Right kidney (tissue), 9 donors: ENCODE data around the gene NFYA.

Experiments
- DNase-seq: peaks from one replicate; pipeline ENCODE4 v3.0.0-alpha.2; 2016
- long read RNA-seq, 8 donors: transcript quantifications; one replicate each; lab custom pipeline, GENCODE V29; 2026

The NFYA gene
- long read RNA-seq, donor 1, partial matches to known transcripts, result 0 of 2 reads
- long read RNA-seq, donor 1, other reads (novel, unspliced or antisense), result 0 of 2 reads
- long read RNA-seq, donor 2, partial matches to known transcripts, result 0 of 2 reads
- long read RNA-seq, donor 2, other reads (novel, unspliced or antisense), result 0 of 2 reads
- long read RNA-seq, donor 3, partial matches to known transcripts, result 0 of 3 reads
- long read RNA-seq, donor 3, other reads (novel, unspliced or antisense), result 0 of 3 reads
- long read RNA-seq, donor 4, transcript NFYA-202 (9 exons, 1,660 nt), result major isoform, 5 of 11 reads
- long read RNA-seq, donor 4, partial matches to known transcripts, result 5 of 11 reads
- long read RNA-seq, donor 4, other reads (novel, unspliced or antisense), result 0 of 11 reads
- long read RNA-seq, donor 5, partial matches to known transcripts, result 5 of 6 reads
- long read RNA-seq, donor 5, other reads (novel, unspliced or antisense), result 0 of 6 reads
- long read RNA-seq, donor 6, partial matches to known transcripts, result 0 of 2 reads
- long read RNA-seq, donor 6, other reads (novel, unspliced or antisense), result 0 of 2 reads
- long read RNA-seq, donor 7, partial matches to known transcripts, result 5 of 8 reads
- long read RNA-seq, donor 7, other reads (novel, unspliced or antisense), result 0 of 8 reads
- long read RNA-seq, donor 8, partial matches to known transcripts, result 30 of 32 reads
- long read RNA-seq, donor 8, other reads (novel, unspliced or antisense), result 0 of 32 reads

DNA sequence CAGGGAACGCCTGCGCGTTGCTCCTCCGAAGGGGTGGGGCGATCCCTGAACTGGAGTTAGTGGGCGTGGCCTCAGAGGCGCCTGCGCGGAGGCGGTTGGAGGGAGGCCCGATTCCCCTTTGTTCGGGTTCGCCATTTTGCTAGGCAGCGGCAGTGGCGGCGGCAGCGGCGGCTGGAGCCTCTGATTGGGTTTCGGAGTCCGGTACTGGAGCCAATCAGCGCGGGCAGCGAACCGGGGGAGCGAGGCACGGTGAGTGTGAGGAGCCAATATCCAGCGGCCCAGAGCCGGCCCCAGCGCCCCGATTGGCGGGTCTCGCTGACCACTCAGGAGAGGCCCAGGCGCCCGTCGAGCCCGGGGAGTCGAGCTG lies at the start of gene NFYA:
TSS of gene NFYA (plus strand) at position 139 of the 367 bp plus-strand sequence. CDS start 6,116 bp downstream, outside the sequence.
- no peak for DNase-seq

DNA sequence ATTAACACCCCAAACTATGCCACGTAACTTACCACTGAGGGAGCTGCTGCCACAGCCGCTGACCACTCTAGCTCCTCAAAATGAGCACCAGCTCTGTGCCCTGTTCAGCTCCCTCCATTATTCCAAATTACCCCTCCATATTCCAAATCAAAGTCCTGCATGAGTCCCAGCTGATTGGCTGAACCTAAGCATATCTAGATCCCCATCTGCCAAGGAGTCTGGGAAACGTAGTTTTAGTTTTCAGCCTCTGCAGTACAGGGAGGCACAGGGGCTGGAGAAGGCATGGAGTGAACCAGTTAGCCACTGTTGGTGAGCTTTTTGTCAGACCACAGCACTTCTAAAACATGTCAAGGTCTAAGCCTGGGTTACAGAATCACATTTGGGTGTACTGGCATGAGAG lies 49.7 kb upstream of the NFYA start:
- DNase-seq, result no peak

DNA sequence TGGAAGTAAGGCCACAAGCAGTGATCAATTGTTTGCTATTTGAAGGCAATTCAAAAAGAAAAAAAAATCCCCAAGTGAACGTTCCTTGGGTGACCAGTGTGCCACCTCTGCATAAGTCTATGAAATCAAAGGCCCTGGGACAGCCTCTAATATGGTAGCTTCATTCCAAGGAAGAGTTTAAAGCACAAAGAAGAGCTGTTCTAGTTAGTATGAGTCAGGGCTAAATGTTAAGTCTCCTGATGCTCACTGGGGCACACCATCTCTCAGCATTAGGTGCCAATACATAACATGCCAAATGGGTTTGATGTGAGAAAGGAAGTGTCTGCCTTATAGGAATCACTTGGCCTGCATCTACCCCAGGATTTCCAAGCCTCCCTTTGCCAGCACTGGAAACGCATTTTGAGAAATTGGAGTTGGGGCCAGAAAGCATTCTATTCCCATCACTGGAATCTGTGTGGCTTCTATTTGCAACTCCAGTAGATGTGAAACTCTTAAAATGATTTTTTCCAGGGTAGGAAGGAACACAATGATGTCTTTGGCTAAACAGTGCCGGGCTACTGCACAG lies 46.7 kb upstream of the NFYA start:
- DNase-seq, result no peak

DNA sequence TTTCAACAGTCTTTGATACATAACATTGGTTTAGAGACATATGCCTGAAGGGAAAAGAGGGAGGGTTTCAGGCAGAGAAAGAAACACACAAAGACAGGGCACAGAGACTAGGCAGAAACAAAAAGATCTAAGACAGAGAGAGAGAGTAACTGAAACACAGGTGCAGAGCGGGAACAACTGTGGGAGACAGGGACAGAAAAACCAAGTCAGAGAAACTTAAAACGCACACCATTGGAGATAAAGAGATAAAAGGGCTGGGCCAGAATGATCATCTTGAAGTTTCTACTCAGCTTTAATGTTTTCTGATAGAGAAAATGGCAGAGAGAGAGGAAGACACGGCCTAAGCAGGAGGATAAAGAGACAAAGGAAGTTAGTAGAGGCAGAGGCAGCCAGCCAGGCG lies 45.5 kb upstream of the NFYA start:
- no peak for DNase-seq

DNA sequence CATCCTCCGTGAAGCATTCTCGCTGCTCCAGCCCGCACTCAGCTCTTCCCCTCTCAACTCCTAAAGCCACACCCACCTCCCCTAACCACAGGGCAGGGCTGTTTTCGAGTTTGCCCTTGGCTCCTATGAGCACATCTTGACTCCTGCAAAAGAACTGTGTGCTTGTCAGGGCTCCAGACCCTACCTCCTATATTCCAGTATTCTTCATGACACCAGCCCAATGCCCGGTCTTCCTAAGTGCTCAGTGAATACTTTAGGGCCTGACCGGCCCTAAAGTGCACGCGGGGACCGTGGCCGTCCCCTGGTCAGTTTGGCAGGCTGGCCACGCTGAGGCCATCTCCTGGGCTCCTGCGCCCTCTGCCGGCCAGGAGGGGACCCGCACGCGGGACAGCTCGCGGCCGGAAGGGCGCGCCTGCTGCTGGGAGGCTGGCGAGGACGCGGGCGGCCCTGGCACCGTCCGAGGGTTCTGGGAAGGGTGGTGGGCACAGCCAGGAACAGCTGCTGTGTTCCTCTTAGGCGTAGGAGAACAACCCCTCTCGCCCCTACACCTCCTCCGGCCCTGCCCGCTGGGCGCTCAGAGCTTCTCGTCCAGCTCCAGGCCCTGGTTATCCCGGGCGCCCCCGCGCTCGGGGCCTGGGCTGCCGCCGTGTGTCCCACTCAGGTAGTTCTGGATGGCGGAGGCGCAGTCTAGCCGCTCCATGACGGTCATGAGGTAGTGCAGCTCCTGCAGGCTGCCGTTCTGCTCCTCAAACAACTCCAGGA lies 44.8 kb upstream of the NFYA start:
- peak; percentile 99 for DNase-seq

DNA sequence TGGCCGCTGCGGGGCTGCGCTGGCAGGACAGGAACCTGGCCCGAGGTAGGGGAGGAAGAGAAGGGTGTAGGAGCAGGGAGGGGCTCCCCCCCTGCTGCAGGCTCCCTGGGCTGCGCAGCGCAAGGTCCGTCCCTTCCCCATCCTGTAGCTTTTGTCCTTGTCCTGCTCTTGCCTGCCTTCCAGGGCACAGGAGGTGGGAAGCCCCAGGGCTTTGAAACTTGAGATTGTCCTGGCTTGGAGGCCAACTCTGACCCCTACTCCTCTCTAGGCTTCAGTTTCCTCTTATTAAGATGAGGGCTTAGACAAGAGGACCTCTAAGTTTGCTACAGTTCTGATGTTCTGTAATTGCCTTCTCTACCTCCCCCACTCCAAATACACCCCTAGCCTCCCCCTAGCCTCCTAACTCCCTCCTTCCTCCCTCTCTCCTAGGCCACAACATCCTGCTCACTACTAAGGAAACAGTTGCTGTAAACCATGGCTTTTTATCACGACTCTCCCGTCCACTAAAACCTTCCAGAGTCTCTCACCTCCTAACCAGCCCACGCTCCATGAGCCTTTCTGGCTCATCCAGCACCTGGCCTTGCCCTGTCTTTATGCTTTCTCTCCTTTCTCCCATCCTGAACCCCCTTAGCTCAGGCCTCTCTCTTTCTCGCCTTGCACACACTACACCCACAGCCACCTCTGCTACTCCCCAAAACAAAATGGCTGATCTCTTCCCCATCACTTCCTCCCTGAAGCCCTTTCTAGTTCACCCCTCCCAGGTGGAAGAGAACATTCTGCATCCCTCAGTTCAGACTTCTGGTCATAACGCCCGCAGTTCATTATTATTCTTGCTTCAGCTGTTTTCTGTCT lies 44.0 kb upstream of the NFYA start:
- DNase-seq, result peak; percentile 49

DNA sequence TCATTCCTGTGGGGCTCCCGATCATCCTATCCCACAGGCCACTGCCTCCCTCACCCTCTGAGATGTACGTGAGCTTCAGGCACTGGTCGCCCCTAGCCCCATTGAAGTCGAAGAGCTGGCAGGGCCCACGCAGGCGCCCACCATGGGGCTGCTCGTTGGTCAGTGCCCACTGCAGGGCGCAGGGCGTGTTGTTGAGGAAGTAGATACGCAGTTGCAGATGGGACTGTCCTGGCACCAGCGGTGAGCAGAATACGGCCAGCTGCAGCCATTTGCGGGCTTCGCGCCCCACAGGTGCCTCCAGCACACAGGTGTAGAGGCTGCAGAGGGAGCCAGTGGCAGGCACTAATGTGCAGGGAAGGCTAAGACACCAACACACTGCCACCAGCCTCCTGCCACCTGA lies 39.9 kb upstream of the NFYA start:
- DNase-seq, result no peak

DNA sequence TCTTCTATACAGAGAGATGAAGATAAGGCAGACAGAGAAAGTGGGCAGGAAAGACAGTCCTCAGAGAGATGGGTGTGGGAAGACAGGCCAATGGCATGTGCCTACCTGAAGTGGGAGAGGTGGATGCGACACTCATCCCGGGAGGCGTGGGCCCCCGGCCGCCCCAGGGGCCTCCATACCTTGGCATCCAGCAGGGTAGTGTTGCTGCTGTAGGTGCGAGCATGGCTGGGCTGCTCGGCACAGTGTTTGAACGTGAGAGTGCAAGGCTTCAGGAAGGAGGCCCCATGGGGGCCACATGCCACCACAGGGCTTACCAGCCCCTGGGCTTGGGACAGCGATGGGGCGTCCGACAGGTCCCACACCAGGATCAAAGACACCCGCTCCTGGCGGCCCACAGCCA lies 39.0 kb upstream of the NFYA start:
- no peak for DNase-seq

DNA sequence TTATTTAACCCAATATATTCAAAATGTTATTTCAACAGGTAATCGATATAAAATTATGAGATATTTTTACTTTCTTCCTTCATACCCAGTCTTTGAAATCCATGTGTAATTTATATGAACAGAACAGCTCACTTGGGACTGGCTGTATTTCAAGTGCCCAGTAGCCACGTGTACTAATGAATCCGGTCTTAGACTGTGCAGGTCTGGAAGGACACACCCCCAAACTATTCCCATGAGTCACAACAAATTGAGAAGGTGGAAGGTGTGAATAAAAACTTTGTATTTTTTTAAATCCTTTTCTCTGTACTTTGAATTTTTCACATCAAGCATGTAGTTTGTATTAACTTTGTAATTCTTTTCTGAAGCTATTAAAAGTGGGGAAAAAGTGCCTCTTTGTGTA lies 36.6 kb upstream of the NFYA start:
- DNase-seq, result no peak

DNA sequence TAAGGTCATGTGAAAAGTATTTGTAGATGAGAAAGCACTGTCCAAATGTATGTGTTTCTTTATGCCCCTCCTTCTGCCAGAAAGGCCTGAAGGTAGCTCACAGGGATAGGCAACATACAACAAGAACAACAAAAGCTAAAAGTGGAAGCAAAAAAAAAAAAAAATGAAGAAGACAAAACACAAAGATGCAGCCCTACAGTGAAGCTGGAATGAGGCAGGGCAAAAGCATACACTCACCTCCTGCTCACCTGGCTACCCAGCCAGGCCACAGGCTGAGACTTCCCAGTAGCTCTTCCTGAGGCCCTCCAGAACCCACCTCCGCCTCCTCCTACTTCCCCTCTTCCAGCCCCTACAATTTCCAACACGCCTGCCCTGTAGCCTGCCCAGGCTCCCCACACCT lies 36.2 kb upstream of the NFYA start:
- DNase-seq, result no peak

DNA sequence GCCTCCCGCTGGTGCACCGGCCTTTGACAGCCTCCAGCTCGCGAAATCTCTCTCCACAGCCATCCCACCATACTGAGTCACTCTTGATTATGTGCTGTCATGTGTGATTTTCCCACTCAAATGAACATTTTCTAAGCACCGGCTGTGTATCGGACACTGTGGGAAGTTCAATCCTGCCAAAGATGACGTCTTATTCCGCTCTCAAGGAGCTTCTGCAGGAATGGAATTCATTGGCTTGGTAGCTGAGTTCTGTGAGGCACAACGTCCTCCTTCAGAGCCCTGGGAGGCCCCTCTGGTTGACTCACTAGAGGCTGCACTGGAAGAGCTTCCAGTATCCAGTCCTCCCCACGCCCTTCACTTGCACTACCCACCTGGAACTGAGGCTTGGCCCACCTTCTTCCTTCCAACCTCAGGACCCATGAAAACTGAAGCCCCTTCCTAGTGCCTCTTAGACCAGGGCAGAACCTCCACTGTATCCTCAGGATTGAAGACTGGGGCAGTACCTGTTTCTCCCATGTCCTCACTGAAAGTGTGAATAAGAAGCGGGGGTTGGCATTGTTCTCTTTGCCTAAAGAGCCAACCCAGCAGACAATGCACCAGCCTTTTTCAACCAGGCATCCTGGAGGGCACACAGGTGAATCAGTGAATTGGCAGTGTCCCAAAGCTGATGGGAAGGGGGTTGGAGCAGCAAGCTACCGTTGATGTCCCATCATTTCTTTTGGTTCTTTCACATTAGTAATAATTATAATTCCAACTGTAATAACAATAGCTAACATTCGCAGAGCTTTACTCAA lies 35.5 kb upstream of the NFYA start:
- DNase-seq, result no peak

DNA sequence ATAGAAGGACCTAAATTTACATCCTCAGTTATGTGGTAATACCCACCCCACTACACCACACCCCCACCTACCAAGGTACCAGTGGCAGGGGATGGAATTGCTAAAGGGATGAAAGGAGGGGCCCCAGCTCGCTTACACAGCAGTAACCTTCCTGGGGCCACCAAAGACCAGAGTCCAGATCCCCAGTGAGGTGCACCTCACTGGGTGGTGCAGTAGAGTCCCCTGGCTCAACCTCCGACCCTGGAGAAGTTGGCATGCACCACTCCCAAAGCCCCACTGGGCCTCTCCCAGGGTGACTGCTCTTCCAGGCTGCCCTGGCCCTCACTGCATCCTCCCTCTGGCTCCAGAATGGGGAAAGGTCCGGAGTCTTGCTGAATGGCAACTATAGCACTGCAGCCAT lies 34.6 kb upstream of the NFYA start:
- no peak for DNase-seq

DNA sequence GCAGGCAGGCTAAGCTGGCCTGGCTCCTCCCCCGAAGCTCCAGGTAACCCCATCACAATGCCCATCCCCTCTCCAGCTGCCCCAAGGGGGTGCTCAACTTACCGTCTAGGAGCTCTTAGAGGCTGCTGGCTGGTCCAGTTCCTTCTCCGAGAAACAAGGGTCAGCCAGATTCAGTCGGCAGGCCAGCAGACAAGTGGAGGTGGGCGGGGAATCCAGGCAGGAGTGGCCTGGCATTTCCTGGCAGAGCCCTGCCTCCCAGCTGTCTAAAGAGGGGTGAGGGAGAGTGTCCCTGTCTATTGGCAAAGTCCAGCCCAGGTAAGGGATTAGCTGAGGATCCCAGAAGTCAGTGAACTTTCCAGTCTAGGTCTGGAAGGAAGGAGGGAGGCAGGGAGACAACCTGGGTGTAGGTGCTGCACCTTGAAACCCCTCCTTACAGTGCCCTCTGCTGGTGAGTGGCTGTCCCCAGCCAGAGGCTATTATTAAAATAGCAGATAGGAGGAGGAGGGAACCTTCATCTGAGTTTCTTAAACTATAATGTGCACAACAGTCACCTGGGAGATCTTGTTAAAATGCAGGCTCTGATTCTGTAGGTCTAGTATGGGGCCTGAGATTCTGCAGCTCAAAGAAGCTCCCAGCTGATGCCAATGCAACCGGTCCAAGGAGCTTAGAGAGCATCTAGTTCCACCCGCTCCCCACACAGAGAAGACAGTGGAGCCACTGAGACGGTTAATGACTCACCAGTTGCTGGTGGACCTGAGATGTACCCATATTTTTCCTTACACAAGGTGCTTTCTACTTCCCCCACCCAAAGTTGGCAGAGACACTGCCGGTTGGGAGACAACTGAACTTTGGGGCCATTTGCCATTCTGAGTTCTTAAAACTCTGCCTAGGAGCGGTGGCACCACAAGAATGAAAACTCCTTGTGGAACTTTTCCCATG lies 33.4 kb upstream of the NFYA start, which contains the start of gene UNC5CL:
TSS of gene UNC5CL (minus strand) at position 162 of the 939 bp plus-strand sequence. CDS start 4,147 bp downstream, outside the sequence.
- DNase-seq, result peak; percentile 47

DNA sequence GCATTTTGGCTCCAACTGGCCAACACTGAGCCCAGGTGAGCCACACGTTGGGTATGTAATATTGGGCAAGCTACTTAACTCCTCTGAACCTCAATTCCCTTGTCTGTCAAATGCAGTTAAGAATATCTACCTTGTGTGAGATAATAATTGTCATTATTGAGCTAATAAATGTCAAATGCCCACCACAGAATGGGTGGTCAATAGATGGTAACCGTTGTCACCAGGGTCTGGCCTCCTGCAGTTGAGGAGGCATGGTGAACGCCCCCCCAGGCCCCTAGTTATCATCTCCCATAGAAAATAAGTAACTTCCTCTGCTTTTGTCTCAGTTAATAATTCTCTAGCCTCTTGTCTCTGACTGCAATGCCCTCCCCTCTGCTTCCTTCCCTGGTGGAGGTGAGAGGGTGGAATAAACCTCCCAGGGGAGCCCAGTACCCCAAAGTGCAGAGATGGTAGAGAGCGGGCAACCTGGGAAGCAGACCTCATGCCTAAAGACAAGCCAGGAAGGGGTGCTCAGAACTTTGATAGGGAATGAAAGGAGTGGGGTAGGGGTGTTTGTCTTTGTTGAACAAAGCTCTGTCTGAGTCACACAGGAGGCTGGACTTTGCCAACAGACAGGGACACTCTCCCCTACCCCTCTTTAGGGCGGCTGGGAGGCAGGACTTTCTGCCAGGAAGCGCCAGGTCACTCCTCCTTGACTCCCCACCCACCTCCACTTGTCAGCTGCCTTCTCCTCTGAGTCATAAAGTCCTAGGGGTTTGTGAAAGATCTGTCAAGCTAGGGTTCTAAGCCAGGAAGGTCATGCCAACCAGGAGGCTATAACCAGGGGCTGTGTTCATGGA lies 32.5 kb upstream of the NFYA start:
- peak; percentile 51 for DNase-seq

DNA sequence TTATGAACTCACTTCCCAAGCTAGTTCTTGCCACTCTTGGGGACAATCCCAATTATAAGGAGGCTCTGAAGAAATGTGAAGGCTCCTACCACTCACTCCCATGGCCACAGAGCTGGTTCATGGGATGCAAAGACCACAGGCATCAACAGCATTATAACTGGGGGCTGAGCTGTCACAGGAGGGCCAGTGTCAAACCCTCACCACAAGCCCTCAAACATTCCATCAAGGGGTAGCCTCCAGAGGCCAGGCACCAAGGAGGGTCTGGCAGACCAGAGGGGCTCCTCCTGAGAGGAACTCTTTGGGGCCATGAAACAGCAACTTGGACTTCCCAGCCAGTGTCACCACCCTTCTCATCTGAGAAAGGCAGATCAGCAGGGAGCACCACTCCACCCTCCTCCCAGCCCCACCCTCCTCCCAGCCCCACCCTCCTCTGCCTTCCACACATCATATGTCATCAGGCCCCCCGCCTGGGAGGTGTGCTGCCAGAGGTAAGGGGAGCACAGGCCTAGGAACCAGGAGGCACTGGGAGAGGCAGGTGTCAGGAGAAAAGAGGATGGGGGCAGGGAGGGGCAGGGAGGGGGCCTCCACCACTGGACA lies 31.7 kb upstream of the NFYA start:
- no peak for DNase-seq

DNA sequence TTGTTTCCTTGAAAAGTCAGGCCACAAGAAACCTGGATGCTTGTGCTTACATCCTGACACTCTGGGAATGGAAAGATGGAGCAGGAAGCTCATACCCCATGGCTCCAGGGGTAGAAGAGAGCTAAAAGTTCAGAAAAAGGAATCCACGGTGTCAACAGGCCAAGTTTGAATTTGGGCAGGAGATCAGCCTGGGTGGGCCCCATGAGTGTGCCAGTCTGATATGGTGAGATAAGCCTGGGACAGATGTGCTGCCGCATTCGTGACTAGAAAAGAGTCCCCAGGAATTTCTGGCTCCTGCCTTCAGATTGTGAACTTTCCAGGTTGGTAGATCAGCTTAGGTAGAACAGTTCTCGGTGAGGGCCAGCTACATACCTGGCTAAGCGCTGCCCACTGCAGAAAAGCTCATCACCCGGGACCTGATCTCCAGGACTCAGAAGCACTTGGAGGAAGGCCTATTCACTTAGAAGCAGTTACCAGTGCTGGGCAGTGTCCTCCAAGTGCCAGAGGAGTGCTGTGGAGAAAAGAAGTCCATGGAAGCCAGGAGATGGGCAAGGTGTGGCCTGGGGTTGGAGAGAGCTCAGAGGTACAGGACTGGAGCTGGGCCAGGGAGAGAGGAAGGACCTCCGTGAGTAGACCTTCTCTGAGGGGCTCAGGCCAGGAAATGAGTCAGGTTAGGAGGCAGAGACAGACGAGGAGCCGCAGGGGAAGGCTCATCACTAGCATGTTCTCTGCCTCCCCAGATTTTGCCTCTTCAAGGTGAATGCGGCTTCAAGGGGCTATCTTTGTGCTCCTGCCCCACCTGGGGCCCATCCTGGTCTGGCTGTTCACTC lies 30.3 kb upstream of the NFYA start, which contains the start of gene TSPO2:
TSS of gene TSPO2 (plus strand) at position 242 of the 830 bp plus-strand sequence. CDS start at position 761, 519 bp downstream.
- DNase-seq, result no peak

DNA sequence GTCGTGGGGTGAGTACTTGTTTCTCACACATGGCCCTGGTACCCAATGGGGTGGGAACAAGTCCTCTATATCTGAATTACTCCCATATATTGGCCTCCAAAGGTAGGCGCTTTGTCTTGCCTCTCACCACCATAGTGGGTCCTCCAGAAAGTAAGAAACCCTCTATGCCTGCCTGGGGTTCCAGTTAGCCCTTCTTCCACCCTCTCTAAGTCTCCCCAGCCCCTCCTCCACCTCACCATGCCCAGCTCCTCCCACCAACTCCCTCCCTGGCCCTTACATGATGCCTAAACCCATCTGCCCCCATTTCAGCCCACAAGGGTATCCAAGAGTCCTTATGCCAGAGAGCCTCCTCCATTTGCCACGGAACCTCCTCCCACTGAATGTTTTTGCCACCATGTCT lies 29.6 kb upstream of the NFYA start:
- no peak for DNase-seq
